ENCODE measurements around the gene MYOT. TPM values are rescaled to one million over a fixed set of nuclear protein-coding genes. Genes with fewer than 3 reads are reported as not detected.

MYOT gene
- total RNA-seq, 1 experiment from 2014 or later = not detected

DNA sequence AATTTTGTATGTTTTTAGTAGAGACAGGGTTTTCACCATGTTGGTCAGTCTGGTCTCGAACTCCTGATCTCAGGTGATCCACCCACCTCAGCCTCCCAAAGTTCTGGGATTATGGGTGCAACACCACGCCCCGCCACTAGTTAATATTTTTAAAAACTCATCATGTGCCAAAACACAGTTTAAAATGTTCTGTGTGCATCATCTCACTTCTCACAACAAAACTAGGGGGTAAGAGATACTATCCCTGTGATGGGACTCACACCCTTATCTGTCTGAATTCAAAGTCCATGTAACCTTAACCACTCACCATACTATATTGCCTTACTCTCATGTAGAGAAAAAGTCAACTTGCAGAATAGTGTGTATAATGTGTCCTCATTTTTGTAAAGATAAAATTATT is 24.2 kb downstream of the MYOT start:
- intact Hi-C loops (cut with micrococcal nuclease; ENCODE audit: unreplicated experiment) = no loop called here
- Histone ChIP-seq H3K4me3 (no peak overlapping the region), H3K9me3 (ENCODE audit: insufficient read depth, low read depth) (no peaks in the 10 kb centered on the region), H3K27ac (no peak overlapping the region), H3K79me2 (ENCODE audit: low read depth) (0 out of 2 replicates have a peak, but pooled peaks cover 4% of the 10 kb centered on the region), H3K4me1 (replicated peaks; ENCODE audit: insufficient read depth) (peaks cover 35% of the 10 kb centered on the region), H3K9me2 (ENCODE audit: insufficient read depth) (no peaks in the 10 kb centered on the region), H4K20me1 (ENCODE audit: insufficient read depth) (no peaks in the 10 kb centered on the region), H3F3A (ENCODE audit: insufficient read depth, low read depth) (no peaks in the 10 kb centered on the region; the same call in 1 of the 2 replicates), H3K36me3 (ENCODE audit: low read depth) (no peaks in the 10 kb centered on the region), H2AFZ (no peak overlapping the region), H3K27me3 (ENCODE audit: insufficient read depth, low read depth) (no peaks in the 10 kb centered on the region), H3K4me2 (no peak overlapping the region)
- TF ChIP-seq, protein P1, sequence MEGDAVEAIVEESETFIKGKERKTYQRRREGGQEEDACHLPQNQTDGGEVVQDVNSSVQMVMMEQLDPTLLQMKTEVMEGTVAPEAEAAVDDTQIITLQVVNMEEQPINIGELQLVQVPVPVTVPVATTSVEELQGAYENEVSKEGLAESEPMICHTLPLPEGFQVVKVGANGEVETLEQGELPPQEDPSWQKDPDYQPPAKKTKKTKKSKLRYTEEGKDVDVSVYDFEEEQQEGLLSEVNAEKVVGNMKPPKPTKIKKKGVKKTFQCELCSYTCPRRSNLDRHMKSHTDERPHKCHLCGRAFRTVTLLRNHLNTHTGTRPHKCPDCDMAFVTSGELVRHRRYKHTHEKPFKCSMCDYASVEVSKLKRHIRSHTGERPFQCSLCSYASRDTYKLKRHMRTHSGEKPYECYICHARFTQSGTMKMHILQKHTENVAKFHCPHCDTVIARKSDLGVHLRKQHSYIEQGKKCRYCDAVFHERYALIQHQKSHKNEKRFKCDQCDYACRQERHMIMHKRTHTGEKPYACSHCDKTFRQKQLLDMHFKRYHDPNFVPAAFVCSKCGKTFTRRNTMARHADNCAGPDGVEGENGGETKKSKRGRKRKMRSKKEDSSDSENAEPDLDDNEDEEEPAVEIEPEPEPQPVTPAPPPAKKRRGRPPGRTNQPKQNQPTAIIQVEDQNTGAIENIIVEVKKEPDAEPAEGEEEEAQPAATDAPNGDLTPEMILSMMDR (conservative IDR thresholded peaks at IDR 0.05) = peak; percentile 43; the same call in 1 of the 2 replicates
- no peak for TF ChIP-seq EZH2 (IDR thresholded peaks at IDR 0.05; ENCODE audit: low read depth)
- ChIA-PET CTCF (interaction anchor here (0.6 kb wide), 1 partner anchor 98 kb away, joined by 3 read pairs; no protein-coding TSS in a partner anchor), POLR2A (ENCODE audit: unreplicated experiment) (no interaction called here)
- DNase-seq = no peak
- BruUV-seq (replicated peaks) = no TSS peak

GRCh38 chr5:137894586-137894985 is 26.9 kb downstream of the MYOT start:
- Histone ChIP-seq H3K9me3 (ENCODE audit: insufficient read depth, low read depth) (no peaks in the 10 kb centered on the region), H3F3A (ENCODE audit: insufficient read depth, low read depth) (no peaks in the 10 kb centered on the region; the same call in 1 of the 2 replicates), H4K20me1 (ENCODE audit: insufficient read depth) (no peaks in the 10 kb centered on the region), H3K4me1 (replicated peaks; ENCODE audit: insufficient read depth) (peaks cover 21% of the 10 kb centered on the region), H3K4me3 (no peak overlapping the region), H3K27ac (no peak overlapping the region), H3K36me3 (ENCODE audit: low read depth) (no peaks in the 10 kb centered on the region), H2AFZ (no peak overlapping the region), H3K9me2 (ENCODE audit: insufficient read depth) (no peaks in the 10 kb centered on the region), H3K4me2 (no peak overlapping the region), H3K79me2 (ENCODE audit: low read depth) (0 out of 2 replicates have a peak, but pooled peaks cover 3% of the 10 kb centered on the region), H3K27me3 (ENCODE audit: insufficient read depth, low read depth) (no peaks in the 10 kb centered on the region)
- ChIA-PET POLR2A (ENCODE audit: unreplicated experiment) (no interaction called here), CTCF (no interaction called here)
- intact Hi-C loops (cut with micrococcal nuclease; ENCODE audit: unreplicated experiment) = no loop called here
- BruUV-seq (replicated peaks) = no TSS peak
- no peak for DNase-seq
- no peak for TF ChIP-seq EZH2 (IDR thresholded peaks at IDR 0.05; ENCODE audit: low read depth)
- TF ChIP-seq, protein P1 (conservative IDR thresholded peaks at IDR 0.05) = no peak

GRCh38 chr5:137896560-137896959 is 28.9 kb downstream of the MYOT start:
- H2AFZ ChIP-seq = no peak overlapping the region
- no peaks in the 10 kb centered on the region for H3K79me2 ChIP-seq (ENCODE audit: low read depth)
- no peaks in the 10 kb centered on the region for H3K9me2 ChIP-seq (ENCODE audit: insufficient read depth)
- DNase-seq = no peak
- H3K27me3 ChIP-seq (ENCODE audit: insufficient read depth, low read depth) = no peaks in the 10 kb centered on the region
- POLR2A ChIA-PET (ENCODE audit: unreplicated experiment) = interaction anchor here (0.5 to 0.6 kb wide), 2 partner anchors 9 to 63 kb away, joined by 4 to 10 read pairs; no protein-coding TSS in a partner anchor
- no peaks in the 10 kb centered on the region for H3K36me3 ChIP-seq (ENCODE audit: low read depth)
- no peak overlapping the region for H3K4me3 ChIP-seq
- no peak overlapping the region for H3K27ac ChIP-seq
- no peak overlapping the region for H3K4me2 ChIP-seq
- H4K20me1 ChIP-seq (ENCODE audit: insufficient read depth) = no peaks in the 10 kb centered on the region
- BruUV-seq (replicated peaks) = no TSS peak
- TF ChIP-seq, protein P1 (conservative IDR thresholded peaks at IDR 0.05) = no peak
- no peak for TF ChIP-seq EZH2 (IDR thresholded peaks at IDR 0.05; ENCODE audit: low read depth)
- H3K4me1 ChIP-seq (replicated peaks; ENCODE audit: insufficient read depth) = peaks cover 6% of the 10 kb centered on the region; the same call in 1 of the 2 replicates
- intact Hi-C loops (cut with micrococcal nuclease; ENCODE audit: unreplicated experiment) = no loop called here
- H3F3A ChIP-seq (ENCODE audit: insufficient read depth, low read depth) = no peaks in the 10 kb centered on the region; the same call in 1 of the 2 replicates
- CTCF ChIA-PET = no interaction called here
- no peaks in the 10 kb centered on the region for H3K9me3 ChIP-seq (ENCODE audit: insufficient read depth, low read depth)
